Right lobe of liver (tissue), 4 donors: ENCODE measurements around the gene ARSG.

Source experiments
- POLR2A ChIP-seq: fragments of 450-650 bp; IDR thresholded peaks from one replicate; pipeline ENCODE4 v1.6.1; 2017; ENCODE audit warnings: antibody characterized with exemption, mild to moderate bottlenecking
- TF ChIP-seq, protein P1 (sequence below), 4 donors: fragments of 200-600 bp in 3 of 4; fragments of 450-650 bp in 1 of 4; IDR thresholded peaks; one replicate each; pipeline versions ENCODE4 v1.5.1 to v1.8.0; 2016 to 2022; ENCODE audit warnings: antibody characterized with exemption in 4 of 4, mild to moderate bottlenecking in 2 of 4
- donor health status: DM: no; HTN: no; CAD: no.
- donor health status: DM: no; HTN: no; CAD: no.
- donor health status: DM: no; HTN: yes; CAD: no.

DNA sequence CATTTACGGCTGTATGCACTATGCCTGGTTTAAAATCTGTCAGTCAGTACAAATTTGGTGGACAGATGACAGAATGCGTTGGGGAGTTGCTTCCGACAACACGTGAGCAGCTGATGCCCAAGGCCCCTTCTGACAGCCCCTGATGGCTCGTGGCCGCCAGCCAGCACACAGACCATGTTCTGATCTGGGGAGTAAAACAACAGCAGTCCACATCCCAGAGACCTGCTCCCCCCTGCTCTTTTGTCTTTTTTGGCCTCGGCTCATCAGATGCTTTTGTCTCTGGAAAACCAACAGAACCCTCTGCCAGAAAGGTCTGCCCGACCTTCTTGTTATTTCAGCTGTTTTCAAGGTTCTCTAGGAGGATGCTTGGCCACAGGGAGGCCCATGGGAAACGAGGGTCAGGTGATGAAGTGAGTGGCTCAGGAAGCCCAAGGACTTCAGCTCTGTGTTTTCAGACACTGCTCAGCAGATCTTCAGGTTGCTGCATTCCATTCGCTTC is 10.8 kb downstream of the ARSG start:
- no peak for TF ChIP-seq POLR2A
- TF ChIP-seq, protein P1, sequence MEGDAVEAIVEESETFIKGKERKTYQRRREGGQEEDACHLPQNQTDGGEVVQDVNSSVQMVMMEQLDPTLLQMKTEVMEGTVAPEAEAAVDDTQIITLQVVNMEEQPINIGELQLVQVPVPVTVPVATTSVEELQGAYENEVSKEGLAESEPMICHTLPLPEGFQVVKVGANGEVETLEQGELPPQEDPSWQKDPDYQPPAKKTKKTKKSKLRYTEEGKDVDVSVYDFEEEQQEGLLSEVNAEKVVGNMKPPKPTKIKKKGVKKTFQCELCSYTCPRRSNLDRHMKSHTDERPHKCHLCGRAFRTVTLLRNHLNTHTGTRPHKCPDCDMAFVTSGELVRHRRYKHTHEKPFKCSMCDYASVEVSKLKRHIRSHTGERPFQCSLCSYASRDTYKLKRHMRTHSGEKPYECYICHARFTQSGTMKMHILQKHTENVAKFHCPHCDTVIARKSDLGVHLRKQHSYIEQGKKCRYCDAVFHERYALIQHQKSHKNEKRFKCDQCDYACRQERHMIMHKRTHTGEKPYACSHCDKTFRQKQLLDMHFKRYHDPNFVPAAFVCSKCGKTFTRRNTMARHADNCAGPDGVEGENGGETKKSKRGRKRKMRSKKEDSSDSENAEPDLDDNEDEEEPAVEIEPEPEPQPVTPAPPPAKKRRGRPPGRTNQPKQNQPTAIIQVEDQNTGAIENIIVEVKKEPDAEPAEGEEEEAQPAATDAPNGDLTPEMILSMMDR (IDR thresholded peaks at IDR 0.05) = no peak
